GM19455 (cell line): ENCODE measurements around the gene ZBTB16.

Experiments used
- ATAC-seq: cut with Tn5 transposase; IDR thresholded peaks from one replicate; pipeline ENCODE4 v1.9.1; 2021; ENCODE audit not compliant: unreplicated experiment

ZBTB16 gene, protein sequence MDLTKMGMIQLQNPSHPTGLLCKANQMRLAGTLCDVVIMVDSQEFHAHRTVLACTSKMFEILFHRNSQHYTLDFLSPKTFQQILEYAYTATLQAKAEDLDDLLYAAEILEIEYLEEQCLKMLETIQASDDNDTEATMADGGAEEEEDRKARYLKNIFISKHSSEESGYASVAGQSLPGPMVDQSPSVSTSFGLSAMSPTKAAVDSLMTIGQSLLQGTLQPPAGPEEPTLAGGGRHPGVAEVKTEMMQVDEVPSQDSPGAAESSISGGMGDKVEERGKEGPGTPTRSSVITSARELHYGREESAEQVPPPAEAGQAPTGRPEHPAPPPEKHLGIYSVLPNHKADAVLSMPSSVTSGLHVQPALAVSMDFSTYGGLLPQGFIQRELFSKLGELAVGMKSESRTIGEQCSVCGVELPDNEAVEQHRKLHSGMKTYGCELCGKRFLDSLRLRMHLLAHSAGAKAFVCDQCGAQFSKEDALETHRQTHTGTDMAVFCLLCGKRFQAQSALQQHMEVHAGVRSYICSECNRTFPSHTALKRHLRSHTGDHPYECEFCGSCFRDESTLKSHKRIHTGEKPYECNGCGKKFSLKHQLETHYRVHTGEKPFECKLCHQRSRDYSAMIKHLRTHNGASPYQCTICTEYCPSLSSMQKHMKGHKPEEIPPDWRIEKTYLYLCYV

GRCh38 chr11:114059278-114059983 is at the start of gene ZBTB16:
TSS of gene ZBTB16 (plus strand) at chr11:114059711. CDS start at chr11:114063301, 3,590 bp downstream.
- ATAC-seq, result no peak

GRCh38 chr11:114010931-114011330 is 48.6 kb upstream of the ZBTB16 start:
- no peak for ATAC-seq

- no peak for ATAC-seq
These were observed 48.1 kb upstream of the ZBTB16 start for GRCh38 chr11:114011443-114011842.

DNA sequence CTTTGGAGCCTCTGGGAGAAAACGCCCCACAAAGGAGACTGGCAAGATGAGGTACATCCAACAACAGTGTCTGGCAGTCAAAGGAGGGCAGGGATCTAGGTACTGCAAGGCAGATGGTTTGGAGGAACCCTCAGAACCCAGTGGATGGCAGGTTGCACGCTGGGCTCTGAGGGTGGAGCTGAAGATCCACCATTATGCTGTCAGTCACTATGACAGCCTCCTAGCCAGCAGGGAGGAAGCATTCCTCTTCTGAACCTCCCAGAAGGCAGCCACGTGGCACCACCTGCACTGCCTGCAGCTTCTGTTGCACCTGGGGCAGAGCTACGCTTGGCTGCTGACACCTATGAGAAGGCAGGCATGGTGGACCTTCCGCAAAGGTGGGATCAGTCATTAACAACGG is 44.4 kb upstream of the ZBTB16 start:
- no peak for ATAC-seq

- ATAC-seq, result no peak
These were observed 42.5 kb upstream of the ZBTB16 start for GRCh38 chr11:114016986-114017385.

DNA sequence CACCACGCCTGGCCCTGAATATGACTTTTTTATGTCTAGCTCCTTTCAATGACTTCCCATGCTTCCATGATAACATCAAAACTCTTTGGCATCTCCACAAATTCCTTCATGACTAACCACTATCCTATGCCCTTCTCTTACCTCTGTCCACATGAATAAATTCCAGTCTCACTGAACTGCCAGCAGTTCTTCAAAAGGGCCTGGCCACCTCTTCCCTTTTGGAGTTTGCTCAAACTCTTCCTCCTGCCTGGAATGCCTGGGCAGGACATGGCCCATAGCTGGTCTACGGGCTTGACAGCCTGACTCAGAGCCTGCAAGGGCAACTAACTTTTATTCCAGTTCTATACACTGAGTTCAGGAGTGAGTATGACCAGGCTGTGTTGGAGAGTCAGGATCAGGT is 41.8 kb upstream of the ZBTB16 start:
- ATAC-seq, result no peak

DNA sequence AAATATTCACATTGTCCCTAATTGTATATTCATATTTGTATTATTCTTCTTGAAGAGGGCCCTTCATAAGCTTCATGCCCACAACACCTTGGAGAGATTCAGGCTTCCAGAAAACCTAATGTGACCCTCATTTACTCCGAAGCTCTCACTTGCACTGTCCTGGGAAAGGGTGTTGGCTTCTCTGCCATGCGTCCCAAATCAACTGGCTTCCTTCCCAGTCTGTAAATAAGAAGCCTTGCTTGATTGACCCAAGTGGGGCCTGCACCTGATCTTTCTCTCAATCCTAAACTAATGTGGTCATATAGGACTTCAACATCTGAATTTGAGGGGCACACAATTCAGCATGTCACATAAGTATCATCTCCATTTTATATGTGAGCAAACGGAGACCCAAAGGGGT is 40.5 kb upstream of the ZBTB16 start:
- no peak for ATAC-seq

GRCh38 chr11:114019574-114019973 is 39.9 kb upstream of the ZBTB16 start:
- ATAC-seq, result no peak

DNA sequence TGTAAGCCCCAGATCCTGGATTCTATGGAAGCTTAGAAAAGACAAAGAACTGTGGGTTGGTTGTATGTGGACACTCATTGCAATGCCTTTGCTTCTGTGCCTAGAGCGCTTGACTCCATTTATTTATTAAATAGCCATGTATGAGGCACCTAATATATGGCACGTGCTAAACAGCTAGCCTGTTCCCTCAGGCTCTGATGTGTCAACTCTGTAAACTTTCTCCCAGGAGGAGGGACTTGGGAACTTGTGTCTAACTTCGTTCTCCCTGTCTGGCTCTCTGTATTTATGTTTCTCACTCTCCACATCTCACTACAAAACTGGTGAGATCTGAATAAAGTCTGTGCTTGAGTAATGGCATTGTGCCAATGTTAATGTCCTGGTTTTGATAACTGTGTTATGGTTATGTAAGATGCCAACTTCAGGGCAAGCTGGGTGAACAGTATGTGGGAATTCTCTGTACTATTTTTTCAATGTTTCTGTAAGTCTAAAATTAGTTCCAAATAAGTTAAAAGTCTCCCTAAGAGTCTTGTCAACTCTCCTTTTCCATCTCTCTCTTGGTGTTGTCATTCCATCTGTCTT is 34.1 kb upstream of the ZBTB16 start:
- ATAC-seq, result no peak

- ATAC-seq, result no peak
These were observed 33.2 kb upstream of the ZBTB16 start for GRCh38 chr11:114026355-114026754.

- no peak for ATAC-seq
These were observed 32.1 kb upstream of the ZBTB16 start for GRCh38 chr11:114027391-114027790.

DNA sequence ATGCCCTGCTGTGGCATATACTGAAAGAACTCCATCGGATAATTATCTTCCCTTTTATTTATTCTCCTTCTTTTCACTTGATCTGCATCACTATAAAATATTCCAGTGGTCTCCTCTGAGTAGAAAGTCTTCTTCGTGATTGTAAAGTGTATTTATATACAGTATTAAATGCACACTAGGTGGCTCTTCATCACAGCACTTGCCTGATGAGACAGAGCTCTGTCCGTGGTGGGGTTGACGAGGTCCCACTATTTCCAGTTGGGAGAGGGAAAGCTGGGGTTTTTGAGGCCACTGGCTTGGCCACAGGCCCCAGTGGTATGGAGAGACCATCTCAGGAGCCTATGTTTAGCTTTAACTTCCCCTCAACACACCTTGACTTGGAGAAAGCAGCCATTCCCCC is 31.6 kb upstream of the ZBTB16 start:
- ATAC-seq, result no peak

- no peak for ATAC-seq
These were observed 28.1 kb upstream of the ZBTB16 start for GRCh38 chr11:114031246-114031966.

- ATAC-seq, result no peak
These were observed 27.6 kb upstream of the ZBTB16 start for GRCh38 chr11:114031967-114032320.

GRCh38 chr11:114033066-114033465 is 26.4 kb upstream of the ZBTB16 start:
- no peak for ATAC-seq

DNA sequence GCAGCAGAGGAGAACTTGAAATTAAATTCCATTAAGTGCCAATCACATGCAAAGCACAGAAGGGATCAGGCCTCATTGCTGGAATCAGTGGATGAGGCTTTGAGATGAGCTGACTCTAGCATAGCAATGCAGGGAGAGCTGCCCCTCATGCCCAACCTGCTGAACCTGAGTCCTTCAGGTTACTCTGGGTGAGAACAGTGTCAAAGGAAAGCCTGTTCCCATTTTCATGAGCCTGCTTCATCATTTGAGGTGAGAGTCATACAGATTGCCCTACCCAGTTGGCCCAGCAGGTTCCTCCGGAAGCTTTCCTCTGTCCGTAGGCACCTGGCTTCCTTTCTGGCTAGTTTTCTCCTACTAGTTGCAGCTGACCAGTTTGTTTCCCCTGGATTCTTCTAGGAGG is 25.9 kb upstream of the ZBTB16 start:
- ATAC-seq, result no peak

- no peak for ATAC-seq
These were observed 24.6 kb upstream of the ZBTB16 start for GRCh38 chr11:114034956-114035355.

GRCh38 chr11:114036147-114036811 is 23.2 kb upstream of the ZBTB16 start:
- ATAC-seq, result no peak

DNA sequence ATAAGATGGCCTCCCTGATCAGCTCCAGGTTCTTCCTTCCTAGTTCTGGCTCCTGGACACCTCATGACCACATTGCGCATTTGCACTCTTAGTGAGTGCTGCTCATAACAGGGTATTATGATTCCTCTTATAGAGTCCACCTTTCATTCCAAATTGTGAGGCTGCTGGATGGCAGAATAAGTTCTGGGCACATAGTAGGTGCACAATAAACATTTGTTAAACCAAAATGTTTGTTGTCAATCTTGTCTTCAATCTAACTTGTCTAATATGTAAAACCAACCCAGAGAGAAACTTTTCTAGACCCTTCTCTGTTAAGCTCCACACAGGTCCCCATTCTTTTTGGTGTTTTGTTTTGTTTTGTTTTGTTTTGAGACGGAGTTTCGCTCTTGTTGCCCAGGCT is 22.6 kb upstream of the ZBTB16 start:
- no peak for ATAC-seq

GRCh38 chr11:114039551-114039950 is 20.0 kb upstream of the ZBTB16 start:
- no peak for ATAC-seq
